Measurements from ENCODE around the gene DNAH2.

The DNAH2 gene

DNA sequence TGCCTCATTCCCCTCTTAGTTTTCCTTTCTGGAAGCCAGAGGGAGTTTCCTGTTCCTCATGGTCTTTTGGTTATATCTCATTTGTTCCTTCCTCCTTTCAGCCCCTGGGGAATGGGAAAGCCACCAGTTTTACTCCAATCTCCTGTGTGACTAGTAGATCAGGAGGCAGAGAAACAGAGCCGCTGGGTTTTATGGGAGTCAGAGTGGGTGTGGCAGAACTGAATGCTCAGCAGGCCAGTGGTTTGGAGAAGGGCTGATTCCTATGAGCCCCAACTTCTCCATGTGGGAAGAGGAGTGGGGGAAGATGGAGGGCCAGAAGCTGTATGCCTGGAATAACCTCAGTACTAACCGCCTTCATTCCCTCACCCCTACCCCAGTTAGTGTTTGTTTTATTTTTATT is 4.1 kb downstream of the DNAH2 start:
- in situ Hi-C loops (cut with MboI; ENCODE audit: low sequenced_read_pairs): no loop called here

GRCh38 chr17:7727886-7728285 is 10.3 kb downstream of the DNAH2 start:
- in situ Hi-C loops (cut with MboI; ENCODE audit: low sequenced_read_pairs): no loop called here

DNA sequence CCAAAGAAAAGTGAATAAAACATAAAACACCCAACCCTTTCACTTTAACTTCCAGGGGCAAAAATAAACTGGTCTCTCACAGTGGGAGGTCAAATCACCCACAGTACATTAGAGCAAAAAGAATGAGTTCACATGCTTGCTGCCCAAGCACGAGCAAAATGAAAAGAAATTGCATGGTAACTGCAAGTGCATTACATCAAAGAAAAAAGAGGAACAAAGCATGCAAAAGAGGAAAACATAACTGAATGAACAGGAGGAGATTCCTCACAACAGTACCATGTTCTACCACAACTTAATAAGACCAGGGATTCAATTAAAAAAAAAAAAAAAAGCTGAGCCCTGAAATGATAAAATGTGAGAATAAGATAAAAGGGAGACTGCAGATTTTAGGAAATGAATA is 12.3 kb downstream of the DNAH2 start:
- in situ Hi-C loops (cut with MboI; ENCODE audit: low sequenced_read_pairs): no loop called here

DNA sequence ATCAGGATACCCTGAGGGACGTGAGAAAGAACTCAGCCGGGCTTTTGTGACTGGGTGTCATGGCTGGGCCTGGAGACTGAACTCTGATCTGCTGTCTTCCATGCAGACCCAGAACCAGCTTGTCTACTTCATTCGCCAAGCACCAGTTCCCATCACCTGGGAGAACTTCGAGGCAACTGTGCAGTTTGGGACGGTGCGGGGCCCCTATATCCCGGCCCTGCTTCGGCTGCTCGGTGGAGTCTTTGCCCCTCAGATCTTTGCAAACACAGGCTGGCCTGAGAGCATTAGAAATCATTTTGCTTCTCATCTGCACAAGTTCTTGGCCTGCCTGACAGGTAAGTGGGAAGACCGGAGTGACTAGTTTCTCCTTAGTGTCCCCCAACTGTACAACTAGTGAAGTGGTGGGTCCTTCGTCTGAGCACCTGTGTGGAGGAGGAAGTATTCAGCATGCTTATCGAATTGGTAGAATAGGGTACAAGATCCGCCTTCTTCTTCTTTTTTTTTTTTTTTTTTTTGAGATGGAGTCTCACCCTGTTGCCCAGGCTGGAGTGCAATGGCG is 15.5 kb downstream of the DNAH2 start:
- in situ Hi-C loops (cut with MboI; ENCODE audit: low sequenced_read_pairs): no loop called here

GRCh38 chr17:7737601-7738000 is 20.1 kb downstream of the DNAH2 start:
- in situ Hi-C loops (cut with MboI; ENCODE audit: low sequenced_read_pairs): no loop called here

DNA sequence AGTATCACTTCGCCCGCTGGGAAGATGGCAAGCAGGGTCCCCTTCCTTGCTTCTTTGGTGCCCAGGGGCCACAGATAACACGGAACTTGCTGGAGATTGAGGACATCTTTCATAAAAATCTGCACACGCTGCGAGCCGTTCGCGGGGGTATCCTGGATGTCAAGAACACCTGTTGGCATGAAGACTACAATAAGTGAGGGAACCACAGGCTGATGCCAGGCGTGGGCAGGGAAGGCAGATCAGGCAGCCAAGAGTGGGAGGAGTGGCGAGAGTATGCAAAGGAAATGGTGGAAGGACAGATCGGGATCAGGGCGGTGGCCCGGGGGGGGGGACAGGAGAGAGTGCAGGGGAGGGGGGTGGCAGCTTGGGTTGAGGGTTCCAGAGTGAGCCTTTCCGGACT is 22.2 kb downstream of the DNAH2 start:
- in situ Hi-C loops (cut with MboI; ENCODE audit: low sequenced_read_pairs): no loop called here

- in situ Hi-C loops (cut with MboI; ENCODE audit: low sequenced_read_pairs): no loop called here
Measured at GRCh38 chr17:7740481-7741001, 23.0 kb downstream of the DNAH2 start.

GRCh38 chr17:7742729-7743128 is 25.2 kb downstream of the DNAH2 start:
- in situ Hi-C loops (cut with MboI; ENCODE audit: low sequenced_read_pairs): no loop called here

DNA sequence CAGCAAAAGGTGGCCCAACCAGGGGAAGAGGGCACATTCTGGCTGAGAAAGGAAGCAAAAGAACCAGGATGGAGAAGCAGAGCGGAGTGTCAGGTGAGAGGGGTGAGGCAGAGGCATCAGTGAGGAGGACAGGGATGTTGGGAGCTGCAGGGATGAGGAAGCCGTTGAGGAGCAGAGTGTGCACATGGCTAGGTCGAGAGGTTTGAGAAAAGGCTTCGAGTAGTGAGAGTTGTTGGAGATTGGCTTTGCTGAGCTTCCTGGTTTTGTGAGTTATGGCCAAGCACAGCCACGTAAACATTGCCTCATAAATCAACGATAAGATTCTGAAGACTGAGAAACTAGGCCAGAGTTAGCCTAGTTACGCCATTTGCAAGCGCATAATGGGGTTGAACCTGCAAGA is 26.9 kb downstream of the DNAH2 start:
- in situ Hi-C loops (cut with MboI; ENCODE audit: low sequenced_read_pairs): no loop called here

GRCh38 chr17:7745748-7746470 is 28.4 kb downstream of the DNAH2 start:
- in situ Hi-C loops (cut with MboI; ENCODE audit: low sequenced_read_pairs): no loop called here

DNA sequence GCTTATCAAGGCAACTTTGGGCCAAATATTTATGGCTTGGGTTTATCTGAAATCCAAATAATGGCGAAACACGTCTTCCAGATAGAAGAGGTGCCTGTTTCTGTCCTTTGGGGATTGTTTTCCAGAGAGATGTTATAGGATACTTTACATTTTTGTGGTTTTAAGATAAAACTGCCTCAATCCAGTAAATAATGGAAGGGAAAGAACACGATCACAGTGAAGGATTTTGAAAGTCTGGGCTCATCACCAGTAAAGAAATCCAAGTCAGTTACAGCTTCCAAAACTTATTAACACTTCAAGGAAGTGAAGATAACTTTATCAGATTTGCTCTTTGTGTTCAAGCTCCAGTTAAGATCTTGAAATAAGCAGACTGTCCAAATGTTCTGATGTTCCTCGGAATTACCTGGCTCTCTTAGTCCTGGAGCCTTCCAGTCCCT is 30.1 kb downstream of the DNAH2 start:
- in situ Hi-C loops (cut with MboI; ENCODE audit: low sequenced_read_pairs): no loop called here

- in situ Hi-C loops (cut with MboI; ENCODE audit: low sequenced_read_pairs): no loop called here
Measured at GRCh38 chr17:7748076-7748775, 30.7 kb downstream of the DNAH2 start.

DNA sequence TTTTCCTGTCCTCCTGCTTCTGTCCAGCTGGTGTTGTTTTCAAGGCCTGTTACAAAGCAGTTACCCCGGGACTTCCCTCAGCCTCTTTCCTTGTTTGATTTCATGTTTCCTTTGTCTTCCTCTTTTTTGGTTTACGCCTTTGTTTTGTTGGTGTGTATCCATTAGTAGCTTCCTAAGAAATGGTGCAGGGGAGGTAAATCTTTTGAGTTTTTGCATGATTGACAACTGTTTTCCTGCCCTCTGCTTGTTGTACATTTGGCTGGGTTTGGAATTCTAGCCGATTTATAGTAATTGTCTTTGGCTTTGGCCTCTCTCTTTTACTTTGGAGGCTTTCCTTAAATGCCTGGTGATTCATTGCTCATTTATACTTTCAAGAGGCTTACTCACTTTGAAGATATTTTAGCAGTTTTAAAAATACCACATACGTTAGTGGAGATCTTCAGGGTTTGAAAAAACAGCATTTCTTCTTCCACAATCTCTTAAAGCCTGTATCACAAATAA is 32.8 kb downstream of the DNAH2 start:
- in situ Hi-C loops (cut with MboI; ENCODE audit: low sequenced_read_pairs): no loop called here

DNA sequence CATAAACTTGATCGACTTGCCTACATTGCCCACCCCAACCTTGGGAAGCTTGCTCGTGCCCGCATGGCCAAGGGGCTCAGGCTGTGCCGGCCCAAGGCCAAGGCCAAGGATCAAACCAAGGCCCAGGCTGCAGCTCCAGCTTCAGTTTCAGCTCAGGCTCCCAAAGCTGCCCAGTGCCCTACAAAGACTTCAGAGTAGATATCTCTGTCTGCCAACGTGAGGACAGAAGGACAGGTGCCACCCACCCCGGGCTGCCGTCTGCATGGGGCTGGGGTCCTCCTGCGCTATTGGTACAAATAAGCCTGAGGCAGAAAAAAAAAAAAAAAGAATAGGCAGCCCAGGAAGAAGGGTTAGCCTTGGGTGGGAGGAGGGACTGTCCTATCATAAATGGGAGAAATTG is 37.1 kb downstream of the DNAH2 start:
- in situ Hi-C loops (cut with MboI; ENCODE audit: low sequenced_read_pairs): no loop called here

DNA sequence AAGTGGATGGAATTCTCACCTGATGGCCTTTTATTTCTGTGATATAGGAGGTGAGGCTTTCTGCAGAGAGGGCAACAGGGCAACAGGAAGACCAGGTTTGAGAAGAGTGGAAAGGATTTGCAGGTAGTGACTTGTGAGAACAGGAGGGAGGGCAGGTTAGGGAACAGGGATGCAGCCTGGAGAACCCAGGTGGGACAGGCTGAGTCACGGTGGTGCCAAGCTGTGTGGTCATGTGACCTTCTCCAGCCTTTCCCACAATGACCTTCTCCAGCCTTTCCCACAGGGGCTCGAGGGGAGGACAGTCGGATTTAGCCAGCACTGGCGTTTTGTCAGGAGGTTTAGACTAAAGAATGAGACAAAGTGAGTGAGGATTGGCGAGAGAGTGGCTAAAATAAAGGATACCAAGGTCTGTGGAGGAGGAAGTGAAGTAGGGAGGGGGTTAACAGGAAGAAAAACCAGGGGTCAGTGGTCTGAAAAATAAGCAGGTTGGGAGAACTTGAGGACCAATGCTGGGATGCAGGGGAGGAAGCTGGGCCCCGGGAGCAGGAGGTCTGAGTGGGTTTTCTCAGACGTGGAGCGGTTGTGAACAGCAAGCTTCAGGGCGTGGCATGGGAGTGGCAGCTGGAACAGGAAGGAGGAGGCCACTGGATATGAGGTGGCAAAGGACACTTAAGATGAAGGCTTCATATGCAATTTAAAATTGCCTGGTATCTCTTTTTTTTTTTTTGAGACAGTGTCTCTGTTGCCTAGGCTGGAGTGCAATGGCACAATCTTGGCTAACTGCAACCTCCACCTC is 37.7 kb downstream of the DNAH2 start:
- in situ Hi-C loops (cut with MboI; ENCODE audit: low sequenced_read_pairs): no loop called here

DNA sequence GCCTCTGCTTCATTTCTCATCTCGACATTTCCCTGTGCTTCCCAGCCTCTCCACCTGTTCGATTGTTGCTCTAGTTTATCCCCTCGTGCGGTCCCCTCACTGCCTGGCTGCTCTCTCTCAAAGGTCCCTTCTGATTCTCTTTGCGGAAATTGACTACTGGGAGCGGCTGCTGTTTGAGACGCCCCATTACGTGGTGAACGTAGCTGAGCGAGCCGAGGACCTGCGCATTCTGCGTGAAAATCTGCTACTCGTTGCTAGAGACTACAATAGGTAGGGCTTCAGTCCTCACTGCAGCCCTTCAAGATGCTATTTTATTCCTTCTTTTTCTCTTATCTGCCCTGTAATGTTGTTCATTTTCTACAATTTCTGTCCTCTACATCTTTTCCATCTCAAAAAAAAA is 39.4 kb downstream of the DNAH2 start:
- in situ Hi-C loops (cut with MboI; ENCODE audit: low sequenced_read_pairs): no loop called here

DNA sequence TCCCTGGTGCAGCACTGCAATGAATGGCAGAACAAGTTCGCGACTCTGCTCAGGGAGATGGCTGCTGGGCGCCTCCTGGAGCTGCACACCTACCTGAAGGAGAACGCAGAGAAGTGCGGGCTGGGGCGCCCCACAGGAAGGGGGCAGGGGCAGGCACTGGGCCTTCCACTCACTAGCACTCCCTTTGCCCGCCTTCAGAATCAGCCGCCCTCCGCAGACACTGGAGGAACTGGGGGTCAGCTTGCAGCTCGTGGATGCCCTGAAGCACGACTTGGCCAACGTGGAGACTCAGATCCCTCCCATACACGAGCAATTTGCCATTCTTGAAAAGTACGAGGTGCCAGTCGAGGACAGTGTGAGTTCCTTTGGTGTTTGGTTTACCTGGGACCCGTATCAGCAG is 46.4 kb downstream of the DNAH2 start:
- in situ Hi-C loops (cut with MboI; ENCODE audit: low sequenced_read_pairs): no loop called here

DNA sequence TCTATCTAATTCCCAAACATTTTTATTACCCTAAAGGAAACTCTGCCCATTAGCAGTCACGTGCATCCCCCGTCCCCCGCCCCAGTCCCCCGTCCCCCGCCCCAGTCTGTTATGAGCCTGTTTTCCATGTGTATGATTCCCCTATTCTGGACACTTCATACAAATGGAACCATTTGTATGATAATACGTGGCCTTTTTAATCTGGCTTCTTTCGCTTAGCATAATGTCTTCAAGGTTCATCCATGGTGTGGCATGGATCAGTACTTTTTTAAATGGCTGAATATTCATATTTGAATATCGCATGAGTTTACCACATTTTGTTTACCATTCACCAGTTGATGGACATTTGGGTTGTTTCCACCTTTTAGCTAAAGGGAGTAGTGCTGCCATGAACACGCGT is 49.5 kb downstream of the DNAH2 start:
- in situ Hi-C loops (cut with MboI; ENCODE audit: low sequenced_read_pairs): no loop called here

GRCh38 chr17:7767405-7768021 is 50.0 kb downstream of the DNAH2 start:
- in situ Hi-C loops (cut with MboI; ENCODE audit: low sequenced_read_pairs): no loop called here

GRCh38 chr17:7769854-7770253 is 52.3 kb downstream of the DNAH2 start:
- in situ Hi-C loops (cut with MboI; ENCODE audit: low sequenced_read_pairs): no loop called here

GRCh38 chr17:7774055-7774521 is 56.5 kb downstream of the DNAH2 start:
- in situ Hi-C loops (cut with MboI; ENCODE audit: low sequenced_read_pairs): no loop called here
